Measurements from ENCODE around the gene EEFSEC. TPM values are rescaled to one million over a fixed set of nuclear protein-coding genes. Genes with fewer than 3 reads are reported as not detected.

Gene EEFSEC
- total and polyA plus RNA-seq, 2 experiments from 2014 or later, result 10.1 to 16.2 TPM

- Histone ChIP-seq H3K79me2 (replicated peaks; ENCODE audit: insufficient read depth) (no peaks in the 10 kb centered on the region), H3K27ac (ENCODE audit: low read depth) (no peak overlapping the region), H3K4me2 (no peak overlapping the region), H3K36me3 (ENCODE audit: insufficient read depth) (no peaks in the 10 kb centered on the region; the same call in 1 of the 2 replicates), H2AFZ (no peak overlapping the region), H3K9me2 (ENCODE audit: insufficient read depth) (no peaks in the 10 kb centered on the region), H3K27me3 (ENCODE audit: insufficient read depth) (no peaks in the 10 kb centered on the region), H3K4me1 (ENCODE audit: insufficient read depth) (no peaks in the 10 kb centered on the region), H3F3A (replicated peaks; ENCODE audit: low read depth) (no peaks in the 10 kb centered on the region), H4K20me1 (replicated peaks; ENCODE audit: insufficient read depth) (no peaks in the 10 kb centered on the region; the same call in 1 of the 2 replicates), H3K4me3 (no peak overlapping the region)
- DNase-seq (ENCODE audit: low spot score) (peak; percentile 27), ATAC-seq (peak; percentile 32)
- TF ChIP-seq POLR2AphosphoS5 (IDR thresholded peaks at IDR 0.05; ENCODE audit: low read depth) (no peak), JUNB (IDR thresholded peaks at IDR 0.05; ENCODE audit: unreplicated experiment) (no peak), ZNF462 (CRISPR knock-in tag; IDR thresholded peaks at IDR 0.05) (no peak)
- TF ChIP-seq, protein P1, sequence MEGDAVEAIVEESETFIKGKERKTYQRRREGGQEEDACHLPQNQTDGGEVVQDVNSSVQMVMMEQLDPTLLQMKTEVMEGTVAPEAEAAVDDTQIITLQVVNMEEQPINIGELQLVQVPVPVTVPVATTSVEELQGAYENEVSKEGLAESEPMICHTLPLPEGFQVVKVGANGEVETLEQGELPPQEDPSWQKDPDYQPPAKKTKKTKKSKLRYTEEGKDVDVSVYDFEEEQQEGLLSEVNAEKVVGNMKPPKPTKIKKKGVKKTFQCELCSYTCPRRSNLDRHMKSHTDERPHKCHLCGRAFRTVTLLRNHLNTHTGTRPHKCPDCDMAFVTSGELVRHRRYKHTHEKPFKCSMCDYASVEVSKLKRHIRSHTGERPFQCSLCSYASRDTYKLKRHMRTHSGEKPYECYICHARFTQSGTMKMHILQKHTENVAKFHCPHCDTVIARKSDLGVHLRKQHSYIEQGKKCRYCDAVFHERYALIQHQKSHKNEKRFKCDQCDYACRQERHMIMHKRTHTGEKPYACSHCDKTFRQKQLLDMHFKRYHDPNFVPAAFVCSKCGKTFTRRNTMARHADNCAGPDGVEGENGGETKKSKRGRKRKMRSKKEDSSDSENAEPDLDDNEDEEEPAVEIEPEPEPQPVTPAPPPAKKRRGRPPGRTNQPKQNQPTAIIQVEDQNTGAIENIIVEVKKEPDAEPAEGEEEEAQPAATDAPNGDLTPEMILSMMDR (conservative IDR thresholded peaks at IDR 0.05; ENCODE audit: low read depth in 2 of 2), result peak; percentile 37 to 42
- Mint-ChIP-seq H3K36me3 (ENCODE audit: low read depth) (no peaks in the 10 kb centered on the region), H3K27ac (no peak overlapping the region), H3K4me3 (no peak overlapping the region), H3K27me3 (ENCODE audit: insufficient read depth, low read depth, poor library complexity) (peaks cover 3% of the 10 kb centered on the region), H3K4me1 (peaks cover 14% of the 10 kb centered on the region), H3K9me3 (no peaks in the 10 kb centered on the region)
These were observed 216.8 kb downstream of the EEFSEC start for GRCh38 chr3:128369881-128370642.
